Mesenchymal stem cell (in vitro differentiated cells and primary cell): ENCODE measurements around the gene OPCML.

Experiments
- DNase-seq: peaks from one replicate; pipeline ENCODE4 v3.0.0-alpha.2; 2013
- H2AFZ ChIP-seq: one replicate; pipeline ENCODE4 v1.6.1; 2013; ENCODE audit warnings: low read depth, mild to moderate bottlenecking, control low read depth, inconsistent platforms, low read length, moderate library complexity
- H2AK5ac ChIP-seq: 2 replicates; pipeline ENCODE4 v1.6.1; 2013; ENCODE audit warnings: low read length, moderate library complexity, mild to moderate bottlenecking, inconsistent platforms; ENCODE audit not compliant: severe bottlenecking
- H2BK120ac ChIP-seq: one replicate; pipeline ENCODE4 v1.6.1; 2013; ENCODE audit warnings: low read depth, mild to moderate bottlenecking, inconsistent platforms, low read length, moderate library complexity
- H2BK12ac ChIP-seq, 2 experiments: one replicate each; pipeline ENCODE4 v1.6.1; 2013; ENCODE audit warnings: inconsistent platforms in 2 of 2, low read length in 2 of 2, mild to moderate bottlenecking in 2 of 2, moderate library complexity in 2 of 2, control low read depth in 1 of 2
- H2BK15ac ChIP-seq: one replicate; pipeline ENCODE4 v1.6.1; 2013; ENCODE audit warnings: mild to moderate bottlenecking, low read depth, inconsistent platforms; ENCODE audit not compliant: poor library complexity, severe bottlenecking
- H2BK5ac ChIP-seq: 2 replicates; pipeline ENCODE4 v1.6.1; 2013; ENCODE audit warnings: low read depth, mild to moderate bottlenecking, low read length, control low read depth, inconsistent platforms; ENCODE audit not compliant: poor library complexity, severe bottlenecking
- H3K14ac ChIP-seq, 2 experiments: one replicate each; pipeline ENCODE4 v1.6.1; 2013; ENCODE audit warnings: inconsistent platforms in 2 of 2, low read length in 2 of 2, control low read depth in 1 of 2, mild to moderate bottlenecking in 1 of 2, moderate library complexity in 1 of 2
- H3K18ac ChIP-seq, 2 experiments: one replicate each; pipeline ENCODE4 v1.6.1; 2013; ENCODE audit warnings: inconsistent platforms in 2 of 2, low read length in 2 of 2, control low read depth in 1 of 2, low read depth in 1 of 2, mild to moderate bottlenecking in 1 of 2
- H3K23ac ChIP-seq, 2 experiments: one replicate each; pipeline ENCODE4 v1.6.1; 2013; ENCODE audit warnings: inconsistent platforms in 2 of 2, low read length in 2 of 2, mild to moderate bottlenecking in 2 of 2, moderate library complexity in 2 of 2, control low read depth in 1 of 2
- H3K27ac ChIP-seq: 2 replicates; pipeline ENCODE4 v1.5.1; 2013; ENCODE audit warnings: mild to moderate bottlenecking, moderate library complexity, low read length, control low read depth, inconsistent platforms; ENCODE audit not compliant: poor library complexity, severe bottlenecking
- H3K27me3 ChIP-seq, 2 experiments: 2 replicates each; pipeline versions ENCODE4 v1.6.1 to v1.7.0; 2013; ENCODE audit warnings: low read length in 2 of 2, mild to moderate bottlenecking in 2 of 2, moderate library complexity in 2 of 2, control low read depth in 1 of 2, inconsistent platforms in 1 of 2; ENCODE audit not compliant: control insufficient read depth in 1 of 2, insufficient read depth in 1 of 2
- H3K36me3 ChIP-seq, 2 experiments: 2 replicates each; pipeline versions ENCODE4 v1.6.1 to v1.7.0; 2013; ENCODE audit warnings: low read length in 2 of 2, control low read depth in 1 of 2, inconsistent platforms in 1 of 2, low read depth in 1 of 2, mild to moderate bottlenecking in 1 of 2; ENCODE audit not compliant: insufficient read depth in 2 of 2, control insufficient read depth in 1 of 2
- H3K4ac ChIP-seq, 2 experiments: one replicate each; pipeline ENCODE4 v1.6.1; 2013; ENCODE audit warnings: inconsistent platforms in 2 of 2, low read length in 2 of 2, mild to moderate bottlenecking in 2 of 2, moderate library complexity in 2 of 2, control low read depth in 1 of 2, low read depth in 1 of 2
- H3K4me1 ChIP-seq: 2 replicates; pipeline ENCODE4 v1.6.1; 2013; ENCODE audit warnings: low read depth, low read length, control low read depth; ENCODE audit not compliant: control insufficient read depth, insufficient read depth
- H3K4me2 ChIP-seq: 2 replicates; pipeline ENCODE4 v1.6.1; 2013; ENCODE audit warnings: low read length, mild to moderate bottlenecking, inconsistent platforms; ENCODE audit not compliant: poor library complexity, severe bottlenecking
- H3K4me3 ChIP-seq, 2 experiments: 2 replicates each; pipeline versions ENCODE4 v1.5.1 to v1.7.0; 2013; ENCODE audit warnings: low read length in 2 of 2, mild to moderate bottlenecking in 2 of 2, control low read depth in 1 of 2, low read depth in 1 of 2; ENCODE audit not compliant: insufficient read depth in 1 of 2
- H3K79me1 ChIP-seq: replicated peaks from 2 replicates; pipeline ENCODE4 v1.6.1; 2013; ENCODE audit warnings: mild to moderate bottlenecking, control low read depth, low read length, inconsistent platforms; ENCODE audit not compliant: poor library complexity, severe bottlenecking
- H3K9ac ChIP-seq: 2 replicates; pipeline ENCODE4 v1.7.0; 2013; ENCODE audit warnings: mild to moderate bottlenecking, low read length, moderate library complexity
- H3K9me3 ChIP-seq: 2 replicates; pipeline ENCODE4 v1.7.0; 2013; ENCODE audit warnings: mild to moderate bottlenecking, low read length; ENCODE audit not compliant: control insufficient read depth
- H4K8ac ChIP-seq: one replicate; pipeline ENCODE4 v1.6.1; 2013; ENCODE audit warnings: inconsistent platforms, mild to moderate bottlenecking, low read length, moderate library complexity
- H4K91ac ChIP-seq: one replicate; pipeline ENCODE4 v1.6.1; 2013; ENCODE audit warnings: mild to moderate bottlenecking, low read length, inconsistent platforms
- WGBS: methylation state at CpG from one replicate; pipeline ENCODE4 v1.1.7; 2013; ENCODE audit warnings: mixed read lengths; 5-methylcytosine and 5-hydroxymethylcytosine counted together

The OPCML gene

DNA sequence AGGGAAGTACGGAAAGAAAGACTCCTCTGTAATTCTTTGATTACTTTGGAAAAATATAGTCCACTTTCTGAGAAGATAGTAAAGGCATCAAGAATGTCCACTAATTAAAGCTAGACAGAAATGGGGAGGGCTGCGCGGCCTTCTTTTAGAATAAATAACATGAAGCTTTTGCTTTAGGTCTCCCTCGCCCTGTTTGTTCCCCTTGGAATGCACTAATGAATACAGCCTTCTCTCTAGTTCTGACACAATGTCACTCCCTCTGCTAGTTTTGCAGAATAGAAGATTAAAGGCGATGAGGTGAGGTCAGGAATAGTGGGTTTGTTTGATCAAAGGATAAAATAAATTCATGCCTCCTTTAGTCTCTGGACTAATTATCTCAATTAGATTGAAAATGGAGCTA lies 543.9 kb downstream of the OPCML start:
- Histone ChIP-seq H2BK12ac (no peak overlapping the region), H3K18ac (no peak overlapping the region), H2AK5ac (no peak overlapping the region), H3K9me3 (no peaks in the 10 kb centered on the region), H3K4me1 (no peaks in the 10 kb centered on the region), H3K4me2 (no peak overlapping the region), H3K27me3 (peaks cover 3 to 27% of the 10 kb centered on the region in 2 experiments), H2BK120ac (no peak overlapping the region), H2BK5ac (no peak overlapping the region), H3K4ac (no peak overlapping the region), H3K4me3 (no peak overlapping the region), H3K14ac (no peak overlapping the region), H4K8ac (no peak overlapping the region), H2AFZ (no peak overlapping the region), H3K27ac (no peak overlapping the region), H3K9ac (no peak overlapping the region), H3K23ac (no peak overlapping the region), H4K91ac (no peak overlapping the region), H2BK15ac (no peak overlapping the region), H3K36me3 (no peaks in the 10 kb centered on the region), H3K79me1 (no peaks in the 10 kb centered on the region)
- no peak for DNase-seq
- WGBS = 89% methylated on average over 3 of the region's 5 CpGs

DNA sequence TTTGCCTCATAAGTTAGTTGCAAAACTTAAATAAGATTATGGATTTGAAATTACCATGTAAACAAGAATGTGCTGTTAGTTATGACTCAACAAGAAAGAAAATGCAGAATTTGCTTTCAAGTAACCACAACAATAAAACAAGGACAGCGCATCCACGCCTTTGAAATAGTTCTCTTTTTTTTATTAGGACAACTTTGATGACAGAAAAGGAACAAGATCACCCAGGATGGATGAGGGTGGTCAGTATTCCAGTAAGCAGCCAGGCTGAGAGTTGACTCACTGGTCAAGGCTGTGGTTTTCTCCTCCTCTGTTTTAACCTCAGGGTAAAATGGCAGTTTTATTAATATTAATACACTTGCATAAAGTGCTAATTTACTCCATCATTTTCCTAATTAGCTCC lies 544.4 kb downstream of the OPCML start:
- 77% methylated on average over 2 of the region's 2 CpGs for WGBS
- Histone ChIP-seq H3K27ac (no peak overlapping the region), H3K14ac (no peak overlapping the region)

DNA sequence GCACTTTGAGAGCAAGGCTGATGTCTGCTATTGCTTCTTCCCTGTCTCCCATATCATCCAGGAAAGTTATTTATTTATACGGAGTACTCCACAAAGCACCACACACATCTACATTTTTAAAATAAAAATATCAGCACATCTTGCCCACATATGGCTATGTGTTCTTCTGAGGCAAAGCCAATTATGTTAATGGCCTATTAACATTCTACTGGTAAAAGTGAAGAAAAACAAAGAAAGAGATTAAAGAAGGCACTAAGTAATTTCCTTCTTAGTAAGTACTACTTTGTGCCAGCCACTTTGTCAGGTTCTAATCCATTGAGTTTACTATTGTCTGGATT lies 548.7 kb downstream of the OPCML start:
- no peak overlapping the region for H3K4ac ChIP-seq
- H2BK12ac ChIP-seq = no peak overlapping the region
- no peaks in the 10 kb centered on the region for H3K79me1 ChIP-seq
- H2BK120ac ChIP-seq = no peak overlapping the region
- H3K27me3 ChIP-seq = peaks cover 0 to 7% of the 10 kb centered on the region in 2 experiments
- no peak overlapping the region for H3K27ac ChIP-seq
- no peak overlapping the region for H2BK5ac ChIP-seq
- H3K4me1 ChIP-seq = no peaks in the 10 kb centered on the region
- WGBS = 100% methylated on average over 1 of the region's 1 CpG
- no peaks in the 10 kb centered on the region for H3K36me3 ChIP-seq
- no peak overlapping the region for H3K23ac ChIP-seq
- no peak overlapping the region for H3K18ac ChIP-seq
- H4K91ac ChIP-seq = no peak overlapping the region
- no peak overlapping the region for H3K14ac ChIP-seq
- no peak overlapping the region for H3K4me3 ChIP-seq
- H2BK15ac ChIP-seq = no peak overlapping the region
- no peak overlapping the region for H3K4me2 ChIP-seq
- no peaks in the 10 kb centered on the region for H3K9me3 ChIP-seq
- no peak overlapping the region for H3K9ac ChIP-seq
- no peak overlapping the region for H4K8ac ChIP-seq
- no peak for DNase-seq
- no peak overlapping the region for H2AFZ ChIP-seq
- H2AK5ac ChIP-seq = no peak overlapping the region

More for the DNA sequence above, 544.4 kb downstream of the OPCML start:
- Histone ChIP-seq H3K4me2 (no peak overlapping the region), H2AK5ac (no peak overlapping the region), H2BK15ac (no peak overlapping the region), H3K18ac (no peak overlapping the region), H3K27me3 (peaks cover 0 to 22% of the 10 kb centered on the region in 2 experiments), H4K91ac (no peak overlapping the region), H2BK5ac (no peak overlapping the region), H3K9ac (no peak overlapping the region), H4K8ac (no peak overlapping the region), H2BK12ac (no peak overlapping the region), H3K4me3 (no peak overlapping the region), H2AFZ (no peak overlapping the region), H3K9me3 (no peaks in the 10 kb centered on the region), H3K36me3 (no peaks in the 10 kb centered on the region), H3K4ac (no peak overlapping the region), H2BK120ac (no peak overlapping the region), H3K79me1 (no peaks in the 10 kb centered on the region), H3K4me1 (no peaks in the 10 kb centered on the region), H3K23ac (no peak overlapping the region)
- DNase-seq = no peak

DNA sequence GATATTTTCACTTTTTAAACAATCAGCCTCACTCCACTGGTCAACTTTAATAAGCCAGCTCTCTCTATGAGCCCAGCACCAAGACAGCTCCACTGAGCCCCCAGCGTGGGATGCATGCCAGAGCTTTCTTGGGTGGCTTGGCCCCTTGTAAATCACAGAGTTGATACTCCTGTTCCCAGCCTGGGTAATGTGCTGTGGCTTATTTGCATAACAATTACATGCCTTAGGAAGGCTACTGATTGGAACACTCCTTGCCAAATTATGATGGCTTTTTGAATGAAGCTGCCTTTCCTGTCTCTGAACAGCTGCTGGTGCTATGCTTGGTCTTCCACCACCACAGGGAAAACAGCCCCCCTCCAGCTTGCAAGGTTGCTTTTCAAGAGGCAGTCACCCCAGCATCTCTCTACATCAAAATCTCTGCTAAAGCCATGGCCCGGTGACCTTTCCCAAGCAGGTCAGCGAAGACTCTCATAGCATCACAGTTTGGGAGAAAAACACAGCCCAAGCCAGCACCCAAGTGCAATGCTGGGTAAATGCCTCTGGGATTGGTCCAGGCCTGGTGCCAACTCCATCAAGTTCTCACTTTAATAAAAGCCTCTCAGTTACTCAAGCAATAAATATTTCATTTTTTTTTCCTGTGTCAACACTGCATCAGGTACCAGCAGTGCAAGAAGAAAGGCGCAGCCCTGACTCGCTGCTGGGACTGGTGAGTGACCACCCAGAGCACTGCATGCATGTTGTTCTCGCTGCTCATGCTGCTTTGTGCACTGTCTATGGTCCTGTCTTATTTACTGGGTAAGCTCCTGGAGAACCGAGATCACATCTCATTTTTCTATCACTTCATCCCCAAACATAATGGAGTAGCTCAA lies 549.3 kb downstream of the OPCML start:
- Histone ChIP-seq H2BK15ac (no peak overlapping the region), H3K9me3 (no peaks in the 10 kb centered on the region), H2AFZ (no peak overlapping the region), H3K4me1 (no peaks in the 10 kb centered on the region), H3K36me3 (no peaks in the 10 kb centered on the region), H2BK5ac (no peak overlapping the region), H3K27ac (no peak overlapping the region), H3K27me3 (peaks cover 0 to 13% of the 10 kb centered on the region in 2 experiments), H4K91ac (no peak overlapping the region), H4K8ac (no peak overlapping the region), H3K14ac (no peak overlapping the region), H3K23ac (no peak overlapping the region), H3K79me1 (no peaks in the 10 kb centered on the region), H3K4me2 (no peak overlapping the region), H2BK12ac (no peak overlapping the region), H2AK5ac (no peak overlapping the region), H3K9ac (no peak overlapping the region), H3K18ac (no peak overlapping the region), H3K4ac (no peak overlapping the region), H2BK120ac (no peak overlapping the region), H3K4me3 (no peak overlapping the region)
- WGBS = 75% methylated on average over 7 of the region's 7 CpGs
- DNase-seq = no peak
